ENCODE data around the gene PTGER1.

Gene PTGER1, protein sequence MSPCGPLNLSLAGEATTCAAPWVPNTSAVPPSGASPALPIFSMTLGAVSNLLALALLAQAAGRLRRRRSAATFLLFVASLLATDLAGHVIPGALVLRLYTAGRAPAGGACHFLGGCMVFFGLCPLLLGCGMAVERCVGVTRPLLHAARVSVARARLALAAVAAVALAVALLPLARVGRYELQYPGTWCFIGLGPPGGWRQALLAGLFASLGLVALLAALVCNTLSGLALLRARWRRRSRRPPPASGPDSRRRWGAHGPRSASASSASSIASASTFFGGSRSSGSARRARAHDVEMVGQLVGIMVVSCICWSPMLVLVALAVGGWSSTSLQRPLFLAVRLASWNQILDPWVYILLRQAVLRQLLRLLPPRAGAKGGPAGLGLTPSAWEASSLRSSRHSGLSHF

DNA sequence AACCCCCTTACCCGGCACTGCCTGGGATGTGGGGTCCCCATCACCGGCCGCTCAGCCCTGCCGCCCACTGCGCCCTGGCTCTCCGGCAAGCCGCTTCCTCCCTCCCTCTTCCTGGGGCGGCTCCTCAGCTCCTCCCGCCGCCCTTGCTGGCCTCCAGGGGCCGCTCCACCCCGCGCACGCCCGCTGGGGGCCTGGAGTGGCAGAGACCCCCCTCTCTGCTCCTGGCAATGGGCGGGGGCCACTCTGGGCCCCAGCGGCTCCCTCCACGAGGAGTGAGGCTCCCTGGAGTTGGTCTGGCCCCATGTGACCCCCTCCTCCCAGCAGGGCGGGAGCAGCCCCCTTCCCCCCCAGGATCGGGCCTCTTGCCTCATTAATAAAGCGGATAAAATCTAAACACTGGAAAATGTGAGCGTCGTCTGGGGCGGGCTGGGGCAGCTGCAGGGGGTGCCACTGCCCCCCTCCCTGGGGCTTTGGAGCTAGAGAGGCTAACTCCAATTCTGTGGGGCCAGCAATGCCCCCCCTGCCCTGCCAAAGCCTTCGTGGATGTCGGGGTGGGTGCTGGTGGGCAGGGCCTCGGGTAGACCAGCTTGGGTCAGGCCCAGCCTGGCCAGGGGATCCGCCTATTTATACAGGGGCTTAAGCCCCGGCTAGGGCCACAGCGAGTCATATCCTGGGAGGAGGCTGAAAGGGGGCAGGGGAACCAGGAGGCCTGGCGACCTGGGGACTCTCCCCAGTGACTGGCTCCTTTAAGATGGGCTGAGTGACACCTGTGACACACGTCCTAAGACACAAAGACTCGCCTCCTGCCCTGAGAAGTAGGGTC, at the start of gene PTGER1:
TSS of gene PTGER1 (minus strand) at position 104 of the 823 bp plus-strand sequence. CDS start 1,034 bp downstream, outside the sequence.
- TF ChIP-seq, protein P1, sequence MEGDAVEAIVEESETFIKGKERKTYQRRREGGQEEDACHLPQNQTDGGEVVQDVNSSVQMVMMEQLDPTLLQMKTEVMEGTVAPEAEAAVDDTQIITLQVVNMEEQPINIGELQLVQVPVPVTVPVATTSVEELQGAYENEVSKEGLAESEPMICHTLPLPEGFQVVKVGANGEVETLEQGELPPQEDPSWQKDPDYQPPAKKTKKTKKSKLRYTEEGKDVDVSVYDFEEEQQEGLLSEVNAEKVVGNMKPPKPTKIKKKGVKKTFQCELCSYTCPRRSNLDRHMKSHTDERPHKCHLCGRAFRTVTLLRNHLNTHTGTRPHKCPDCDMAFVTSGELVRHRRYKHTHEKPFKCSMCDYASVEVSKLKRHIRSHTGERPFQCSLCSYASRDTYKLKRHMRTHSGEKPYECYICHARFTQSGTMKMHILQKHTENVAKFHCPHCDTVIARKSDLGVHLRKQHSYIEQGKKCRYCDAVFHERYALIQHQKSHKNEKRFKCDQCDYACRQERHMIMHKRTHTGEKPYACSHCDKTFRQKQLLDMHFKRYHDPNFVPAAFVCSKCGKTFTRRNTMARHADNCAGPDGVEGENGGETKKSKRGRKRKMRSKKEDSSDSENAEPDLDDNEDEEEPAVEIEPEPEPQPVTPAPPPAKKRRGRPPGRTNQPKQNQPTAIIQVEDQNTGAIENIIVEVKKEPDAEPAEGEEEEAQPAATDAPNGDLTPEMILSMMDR (IDR thresholded peaks at IDR 0.05; ENCODE audit: low read depth, low read length), result peak; percentile 62
- peak within 1 kb of the TSS; percentile 41 for H3K4me3 ChIP-seq (ENCODE audit: low read depth, low read length)

DNA sequence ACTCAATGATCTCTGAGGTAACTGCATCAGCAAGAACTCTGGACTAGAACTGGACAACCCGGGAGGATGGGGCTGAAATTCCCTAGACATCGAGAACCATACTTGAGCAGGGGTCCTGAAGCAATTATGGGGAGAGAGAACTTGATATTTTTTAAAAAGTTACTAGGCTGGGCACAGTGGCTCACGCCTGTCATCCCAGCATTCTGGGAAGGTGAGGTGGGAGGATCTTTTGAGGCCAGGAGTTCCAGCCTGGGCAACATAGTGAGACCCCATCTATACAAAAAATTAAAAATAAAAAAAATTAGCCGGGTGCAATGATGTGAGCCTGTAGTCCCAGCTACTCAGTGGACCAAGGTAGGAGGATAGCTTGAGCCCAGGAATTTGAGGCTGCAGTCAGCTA, 45.4 kb upstream of the PTGER1 start:
- no peak overlapping the region for H3K4me3 ChIP-seq (ENCODE audit: low read depth, low read length)
- TF ChIP-seq, protein P1 (IDR thresholded peaks at IDR 0.05; ENCODE audit: low read depth, low read length), result no peak

DNA sequence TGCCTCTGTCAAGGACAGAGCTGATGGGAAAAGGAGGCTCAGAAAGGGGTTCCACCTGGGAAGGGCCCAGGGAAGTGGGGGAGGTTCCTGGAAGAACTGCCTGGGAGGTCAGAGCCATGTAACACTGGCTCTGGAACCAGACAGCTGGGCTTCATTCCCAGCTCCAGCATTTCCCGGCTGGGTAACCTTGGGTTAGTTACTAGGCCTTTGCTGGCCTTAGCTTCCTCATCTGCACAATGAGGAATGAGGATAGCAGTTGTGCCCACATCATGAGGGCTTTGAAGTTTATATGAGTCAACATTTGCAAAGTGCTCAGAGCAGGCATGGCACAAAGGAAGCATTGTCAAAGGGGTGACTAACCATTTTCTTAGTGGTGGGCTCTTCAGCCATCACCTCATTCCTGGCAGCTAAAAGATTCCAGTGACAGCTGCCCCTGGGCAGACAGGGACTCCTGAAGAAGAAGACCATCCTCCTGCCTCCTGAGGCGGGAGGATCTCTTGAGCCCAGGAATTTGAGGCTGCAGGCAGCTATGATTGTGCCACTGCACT, 44.8 kb upstream of the PTGER1 start:
- TF ChIP-seq, protein P1 (IDR thresholded peaks at IDR 0.05; ENCODE audit: low read depth, low read length), result no peak
- H3K4me3 ChIP-seq (ENCODE audit: low read depth, low read length), result no peak overlapping the region

DNA sequence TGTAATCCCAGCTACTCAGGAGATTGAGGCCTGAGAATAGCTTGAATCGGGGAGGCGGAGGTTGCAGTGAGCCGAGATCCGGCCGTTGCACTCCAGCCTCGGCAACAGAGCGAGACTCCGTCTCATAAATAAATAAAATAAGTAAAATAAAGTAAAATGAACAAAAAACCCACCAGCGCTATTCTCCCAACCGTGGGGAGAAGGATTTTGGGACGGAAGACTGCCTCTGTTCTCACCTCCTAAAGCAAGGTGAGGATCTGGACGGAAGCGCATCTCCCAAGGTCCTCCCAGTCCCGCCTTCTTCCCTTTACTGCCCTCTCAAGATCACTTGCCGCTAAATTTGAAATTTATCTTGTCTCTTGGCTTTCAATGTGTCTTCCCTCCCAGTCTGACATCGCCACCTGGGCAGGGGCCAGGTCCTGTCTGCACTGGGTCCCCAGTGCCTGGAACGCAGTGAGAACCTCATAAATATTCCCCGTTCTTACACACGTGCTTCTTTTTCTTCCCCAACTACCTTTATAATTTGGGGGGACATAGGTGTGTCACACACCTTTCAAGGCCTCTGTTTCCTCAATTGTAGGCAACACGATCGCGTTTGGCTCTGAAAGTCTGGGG, 44.2 kb upstream of the PTGER1 start:
- TF ChIP-seq, protein P1 (IDR thresholded peaks at IDR 0.05; ENCODE audit: low read depth, low read length), result no peak
- no peak overlapping the region for H3K4me3 ChIP-seq (ENCODE audit: low read depth, low read length)

DNA sequence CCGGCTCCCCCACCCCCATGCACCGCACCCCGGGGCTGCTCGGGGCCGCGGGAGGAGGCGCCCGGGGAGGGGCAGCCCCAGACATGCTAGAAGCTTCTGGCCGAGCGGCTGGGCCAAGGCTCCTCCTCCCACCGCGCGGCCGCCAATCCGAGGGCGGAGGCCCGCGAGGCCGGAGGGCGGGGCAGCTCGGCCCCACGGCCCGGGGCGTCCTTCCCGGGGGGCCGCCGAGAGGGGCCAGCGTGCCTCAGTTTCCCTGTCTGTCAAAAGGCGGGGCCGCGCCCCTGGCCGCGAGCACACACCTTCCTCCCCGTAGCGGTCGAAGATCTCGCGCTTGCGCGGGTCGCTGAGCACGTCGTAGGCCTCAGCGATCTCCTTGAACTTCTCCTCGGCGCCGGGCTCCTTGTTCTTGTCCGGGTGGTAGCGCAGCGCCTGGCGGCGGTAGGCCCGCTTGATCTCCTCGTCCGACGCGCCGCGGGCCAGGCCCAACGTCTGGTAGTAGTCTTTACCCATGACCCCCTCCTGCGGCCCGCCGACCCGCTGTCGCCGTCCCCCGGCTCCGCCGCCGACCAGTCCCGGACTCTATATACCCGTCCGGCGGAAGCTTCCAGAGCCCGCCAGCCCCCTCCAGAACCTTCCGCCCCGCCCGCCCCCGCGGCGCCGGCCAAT, 42.8 kb upstream of the PTGER1 start, which contains the start of gene DNAJB1:
TSS of gene DNAJB1 (minus strand) at position 558 of the 666 bp plus-strand sequence. CDS start at position 510, 48 bp downstream.
- TF ChIP-seq, protein P1 (IDR thresholded peaks at IDR 0.05; ENCODE audit: low read depth, low read length), result no peak

DNA sequence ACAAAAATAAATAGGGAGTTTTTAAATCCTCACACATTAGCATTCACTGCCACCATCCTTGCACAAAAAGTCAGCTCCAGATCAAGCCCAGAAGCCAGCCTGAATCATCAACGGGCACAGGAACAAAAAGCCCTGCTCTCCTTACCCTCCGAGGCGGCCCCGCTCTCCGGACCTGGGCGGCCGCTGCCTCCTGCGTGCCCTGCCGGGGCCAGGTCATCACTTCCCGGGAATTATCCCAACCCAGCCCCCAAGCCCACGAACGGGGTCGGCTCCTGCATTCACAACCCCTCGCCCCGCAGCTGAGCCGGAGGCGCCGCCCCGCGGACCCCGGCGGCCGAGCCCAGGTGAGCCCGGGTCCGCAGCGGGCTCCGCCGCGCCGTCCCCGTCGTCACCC, 42.3 kb upstream of the PTGER1 start:
- TF ChIP-seq, protein P1 (IDR thresholded peaks at IDR 0.05; ENCODE audit: low read depth, low read length), result no peak
- H3K4me3 ChIP-seq (ENCODE audit: low read depth, low read length), result peak overlapping the region; percentile 92

More for the DNA sequence above, 42.8 kb upstream of the PTGER1 start, which contains the start of gene DNAJB1:
- peak within 1 kb of the TSS; percentile 92 for H3K4me3 ChIP-seq (ENCODE audit: low read depth, low read length)

Data from WI38 (cell line).